Purkinje cell (primary cell): ENCODE data around the gene CEACAM4. TPM values are rescaled to one million over a fixed set of nuclear protein-coding genes. Genes with fewer than 3 reads are reported as not detected.

Source experiments
- polyA plus RNA-seq: library from polyadenylated mRNA; unstranded; fragments of >200 nt; fragmentation: Nextera tagmentation; gene quantifications from 2 replicates; pipeline ENCODE4 v1.2.1, GENCODE V29; 2014

The CEACAM4 gene
- not detected in 2 replicates for polyA plus RNA-seq

DNA sequence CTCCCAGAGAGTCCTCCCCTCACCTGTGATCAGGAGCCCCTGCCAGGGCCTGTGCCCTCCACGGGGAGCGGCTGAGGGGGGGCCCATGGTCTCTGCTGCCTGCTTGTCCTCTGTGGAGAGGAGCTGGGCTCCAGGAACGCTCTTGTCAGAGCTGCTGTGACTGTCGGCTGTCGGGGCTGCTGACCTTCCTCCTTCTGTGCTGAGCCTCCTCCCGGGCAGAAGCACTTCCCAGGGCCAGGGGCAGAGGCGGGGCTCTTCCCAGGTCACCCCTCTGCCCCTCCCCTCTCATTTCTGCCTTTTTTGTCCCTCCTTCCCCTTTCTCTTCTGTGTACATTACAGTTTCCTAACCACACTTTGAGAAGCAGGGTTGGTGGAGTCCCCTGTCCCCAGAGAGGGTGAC is at the start of gene CEACAM4:
CEACAM4 (minus strand) TSS at position 198 of the 400 bp plus-strand sequence; CDS start at position 87, 111 bp downstream.

DNA sequence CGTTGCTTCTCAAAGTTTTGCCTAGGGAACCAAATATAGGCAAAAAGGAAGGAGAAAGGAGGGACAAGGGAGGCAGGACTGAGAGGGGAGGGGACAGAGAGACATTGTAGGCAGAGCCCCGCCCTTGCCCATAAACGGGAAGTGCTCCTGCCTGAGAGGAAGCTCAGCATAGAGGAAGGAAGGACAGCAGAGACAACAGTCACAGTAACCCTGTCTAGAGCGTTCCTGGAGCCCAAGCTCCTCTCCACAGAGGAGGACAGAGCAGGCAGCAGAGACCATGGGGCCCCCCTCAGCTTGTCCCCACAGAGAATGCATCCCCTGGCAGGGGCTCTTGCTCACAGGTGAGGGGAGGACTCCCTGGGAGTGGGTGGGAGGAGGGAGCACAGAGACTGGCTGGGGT is 50.9 kb downstream of the CEACAM4 start, which contains the start of gene CEACAM21:
CEACAM21 (plus strand) TSS at position 169 of the 400 bp plus-strand sequence; CDS start at position 278, 109 bp downstream.

Other genes starting within 250 kb of the CEACAM4 start
- gene EXOSC5, start 229.7 kb downstream of the CEACAM4 start, polyA plus RNA-seq: 27.9 and 29.3 TPM in 2 replicates
- gene BCKDHA, start 229.3 kb downstream of the CEACAM4 start, polyA plus RNA-seq: 9.6 and 20.9 TPM in 2 replicates
- not detected in 2 replicates for gene B3GNT8, start 199.7 kb downstream of the CEACAM4 start, polyA plus RNA-seq
- gene DMAC2, start 187.2 kb downstream of the CEACAM4 start, polyA plus RNA-seq: 14.9 and 20.5 TPM in 2 replicates
- not detected in 2 replicates for gene ERICH4, start 183.9 kb downstream of the CEACAM4 start, polyA plus RNA-seq
- not detected in 2 replicates for gene CEACAM21, start 50.9 kb downstream of the CEACAM4 start, polyA plus RNA-seq
- 2.4 TPM in 1 of 2 replicates, not detected in the other for gene CEACAM7, start 61.2 kb upstream of the CEACAM4 start, polyA plus RNA-seq
- not detected in 2 replicates for gene CEACAM5, start 81.6 kb upstream of the CEACAM4 start, polyA plus RNA-seq
- not detected in 2 replicates for gene CEACAM6, start 128.5 kb upstream of the CEACAM4 start, polyA plus RNA-seq
- gene CEACAM3, start 169.5 kb upstream of the CEACAM4 start, polyA plus RNA-seq: not detected in 2 replicates
- not detected in 2 replicates for gene LYPD4, start 217.6 kb upstream of the CEACAM4 start, polyA plus RNA-seq
- gene DMRTC2, start 218.0 kb upstream of the CEACAM4 start, polyA plus RNA-seq: not detected in 2 replicates
- 1,193 and 1,462 TPM in 2 replicates for gene RPS19, start 233.2 kb upstream of the CEACAM4 start, polyA plus RNA-seq